HepG2 (cell line): Measurements from ENCODE around the gene PM20D1.

Experiments
- CBX5 ChIP-seq: sonication (generic); formaldehyde crosslinking; IDR thresholded peaks from 2 replicates; pipeline ENCODE4 v1.4.0; 2020; ENCODE audit warnings: missing genetic modification reagents, borderline replicate concordance
- EZH2 ChIP-seq: conservative IDR thresholded peaks from 2 replicates; pipeline ENCODE4 v1.6.1; 2012; ENCODE audit warnings: mild to moderate bottlenecking, low read depth, low read length, moderate library complexity
- HOXA5 ChIP-seq: sonication (generic); formaldehyde crosslinking; IDR thresholded peaks from 2 replicates; pipeline ENCODE4 v1.4.0; 2020; ENCODE audit warnings: missing genetic modification reagents
- ISX ChIP-seq: sonication (generic); formaldehyde crosslinking; conservative IDR thresholded peaks from 2 replicates; pipeline ENCODE4 v1.5.0; 2020; ENCODE audit warnings: missing genetic modification reagents
- MYC ChIP-seq: sonication (generic); formaldehyde crosslinking; IDR thresholded peaks from 2 replicates; pipeline ENCODE4 v1.9.0; 2021; ENCODE audit warnings: missing genetic modification reagents, borderline replicate concordance
- NFYB ChIP-seq: sonication (generic); formaldehyde crosslinking; IDR thresholded peaks from 2 replicates; pipeline ENCODE4 v1.4.0; 2020; ENCODE audit warnings: missing genetic modification reagents
- POLR2A ChIP-seq, 2 experiments: IDR thresholded peaks; 2 replicates each; pipeline ENCODE4 v1.6.1; 2011; ENCODE audit warnings: low read depth in 2 of 2, low read length in 2 of 2, mild to moderate bottlenecking in 1 of 2, moderate library complexity in 1 of 2; ENCODE audit not compliant: insufficient read depth in 1 of 2
- SMC3 ChIP-seq: IDR thresholded peaks from 2 replicates; pipeline ENCODE4 v1.6.1; 2011; ENCODE audit warnings: low read length, improper control_type of control experiment
- TBP ChIP-seq: sonication (generic); formaldehyde crosslinking; IDR thresholded peaks from 2 replicates; pipeline ENCODE4 v1.5.0; 2020; ENCODE audit warnings: missing genetic modification reagents
- YY1 ChIP-seq: IDR thresholded peaks from 2 replicates; pipeline ENCODE4 v1.6.1; 2011; ENCODE audit warnings: low read length, low read depth, moderate library complexity, mild to moderate bottlenecking; ENCODE audit not compliant: insufficient read depth, insufficient replicate concordance
- ZBTB8A ChIP-seq: sonication (generic); formaldehyde crosslinking; IDR thresholded peaks from 2 replicates; pipeline ENCODE4 v1.4.0; 2020; ENCODE audit warnings: mild to moderate bottlenecking, low read depth, missing genetic modification reagents, borderline replicate concordance
- ZNF567 ChIP-seq: sonication (generic); formaldehyde crosslinking; IDR thresholded peaks from 2 replicates; pipeline ENCODE4 v1.8.1; 2023; ENCODE audit warnings: mild to moderate bottlenecking, missing genetic modification reagents, borderline replicate concordance
- TF ChIP-seq, protein P1 (sequence below): sonication (generic); formaldehyde crosslinking; IDR thresholded peaks from 2 replicates; pipeline ENCODE4 v1.4.0; 2020; ENCODE audit warnings: mild to moderate bottlenecking, missing genetic modification reagents
- TF ChIP-seq, protein P2 (sequence below): sonication (generic); formaldehyde crosslinking; IDR thresholded peaks from 2 replicates; pipeline ENCODE4 v1.5.0; 2020; ENCODE audit warnings: mild to moderate bottlenecking, missing genetic modification reagents, moderate library complexity

DNA sequence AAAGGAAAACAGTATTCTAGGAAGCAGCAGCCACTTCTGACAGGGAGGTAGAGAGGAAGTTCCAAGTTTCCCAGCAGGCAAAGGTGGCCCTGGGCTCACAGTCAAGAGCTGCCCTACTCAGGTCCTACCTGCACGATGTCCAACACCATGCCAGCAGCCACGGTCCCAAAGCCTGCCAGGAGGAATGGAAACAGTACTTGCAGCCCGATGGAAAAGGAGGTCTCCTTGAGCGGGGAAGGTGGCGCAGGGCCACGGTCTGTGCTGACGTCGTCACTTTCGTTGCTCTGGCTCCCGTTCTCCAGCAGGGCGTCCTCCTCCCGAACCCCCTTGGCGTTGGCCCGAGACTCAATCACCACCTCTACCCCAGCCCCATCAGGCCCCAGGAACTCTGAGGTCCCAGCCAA is 40.0 kb downstream of the PM20D1 start:
- no peak for TF ChIP-seq CBX5 (CRISPR knock-in tag)
- TF ChIP-seq, protein P1, sequence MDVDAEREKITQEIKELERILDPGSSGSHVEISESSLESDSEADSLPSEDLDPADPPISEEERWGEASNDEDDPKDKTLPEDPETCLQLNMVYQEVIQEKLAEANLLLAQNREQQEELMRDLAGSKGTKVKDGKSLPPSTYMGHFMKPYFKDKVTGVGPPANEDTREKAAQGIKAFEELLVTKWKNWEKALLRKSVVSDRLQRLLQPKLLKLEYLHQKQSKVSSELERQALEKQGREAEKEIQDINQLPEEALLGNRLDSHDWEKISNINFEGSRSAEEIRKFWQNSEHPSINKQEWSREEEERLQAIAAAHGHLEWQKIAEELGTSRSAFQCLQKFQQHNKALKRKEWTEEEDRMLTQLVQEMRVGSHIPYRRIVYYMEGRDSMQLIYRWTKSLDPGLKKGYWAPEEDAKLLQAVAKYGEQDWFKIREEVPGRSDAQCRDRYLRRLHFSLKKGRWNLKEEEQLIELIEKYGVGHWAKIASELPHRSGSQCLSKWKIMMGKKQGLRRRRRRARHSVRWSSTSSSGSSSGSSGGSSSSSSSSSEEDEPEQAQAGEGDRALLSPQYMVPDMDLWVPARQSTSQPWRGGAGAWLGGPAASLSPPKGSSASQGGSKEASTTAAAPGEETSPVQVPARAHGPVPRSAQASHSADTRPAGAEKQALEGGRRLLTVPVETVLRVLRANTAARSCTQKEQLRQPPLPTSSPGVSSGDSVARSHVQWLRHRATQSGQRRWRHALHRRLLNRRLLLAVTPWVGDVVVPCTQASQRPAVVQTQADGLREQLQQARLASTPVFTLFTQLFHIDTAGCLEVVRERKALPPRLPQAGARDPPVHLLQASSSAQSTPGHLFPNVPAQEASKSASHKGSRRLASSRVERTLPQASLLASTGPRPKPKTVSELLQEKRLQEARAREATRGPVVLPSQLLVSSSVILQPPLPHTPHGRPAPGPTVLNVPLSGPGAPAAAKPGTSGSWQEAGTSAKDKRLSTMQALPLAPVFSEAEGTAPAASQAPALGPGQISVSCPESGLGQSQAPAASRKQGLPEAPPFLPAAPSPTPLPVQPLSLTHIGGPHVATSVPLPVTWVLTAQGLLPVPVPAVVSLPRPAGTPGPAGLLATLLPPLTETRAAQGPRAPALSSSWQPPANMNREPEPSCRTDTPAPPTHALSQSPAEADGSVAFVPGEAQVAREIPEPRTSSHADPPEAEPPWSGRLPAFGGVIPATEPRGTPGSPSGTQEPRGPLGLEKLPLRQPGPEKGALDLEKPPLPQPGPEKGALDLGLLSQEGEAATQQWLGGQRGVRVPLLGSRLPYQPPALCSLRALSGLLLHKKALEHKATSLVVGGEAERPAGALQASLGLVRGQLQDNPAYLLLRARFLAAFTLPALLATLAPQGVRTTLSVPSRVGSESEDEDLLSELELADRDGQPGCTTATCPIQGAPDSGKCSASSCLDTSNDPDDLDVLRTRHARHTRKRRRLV (CRISPR knock-in tag) = no peak
- TF ChIP-seq, protein P2, sequence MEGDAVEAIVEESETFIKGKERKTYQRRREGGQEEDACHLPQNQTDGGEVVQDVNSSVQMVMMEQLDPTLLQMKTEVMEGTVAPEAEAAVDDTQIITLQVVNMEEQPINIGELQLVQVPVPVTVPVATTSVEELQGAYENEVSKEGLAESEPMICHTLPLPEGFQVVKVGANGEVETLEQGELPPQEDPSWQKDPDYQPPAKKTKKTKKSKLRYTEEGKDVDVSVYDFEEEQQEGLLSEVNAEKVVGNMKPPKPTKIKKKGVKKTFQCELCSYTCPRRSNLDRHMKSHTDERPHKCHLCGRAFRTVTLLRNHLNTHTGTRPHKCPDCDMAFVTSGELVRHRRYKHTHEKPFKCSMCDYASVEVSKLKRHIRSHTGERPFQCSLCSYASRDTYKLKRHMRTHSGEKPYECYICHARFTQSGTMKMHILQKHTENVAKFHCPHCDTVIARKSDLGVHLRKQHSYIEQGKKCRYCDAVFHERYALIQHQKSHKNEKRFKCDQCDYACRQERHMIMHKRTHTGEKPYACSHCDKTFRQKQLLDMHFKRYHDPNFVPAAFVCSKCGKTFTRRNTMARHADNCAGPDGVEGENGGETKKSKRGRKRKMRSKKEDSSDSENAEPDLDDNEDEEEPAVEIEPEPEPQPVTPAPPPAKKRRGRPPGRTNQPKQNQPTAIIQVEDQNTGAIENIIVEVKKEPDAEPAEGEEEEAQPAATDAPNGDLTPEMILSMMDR (CRISPR knock-in tag) = no peak
- no peak for TF ChIP-seq HOXA5 (CRISPR knock-in tag)
- TF ChIP-seq ISX (CRISPR knock-in tag) = no peak
- no peak for TF ChIP-seq EZH2
- TF ChIP-seq YY1 = no peak
- TF ChIP-seq POLR2A (IDR thresholded peaks at IDR 0.05; ENCODE audit: insufficient read depth in 1 of 2, low read depth in 2 of 2, low read length in 2 of 2) = no peak
- no peak for TF ChIP-seq TBP
- no peak for TF ChIP-seq ZBTB8A
- TF ChIP-seq SMC3 = no peak
- no peak for TF ChIP-seq MYC (CRISPR knock-in tag)
- TF ChIP-seq NFYB = no peak
- no peak for TF ChIP-seq ZNF567 (CRISPR knock-in tag)
